Measurements from ENCODE around the gene ARID5B.

Gene ARID5B

GRCh38 chr10:61984803-61985418, 83.4 kb downstream of the ARID5B start:
- in situ Hi-C loops (cut with MboI; ENCODE audit: low sequenced_read_pairs) = no loop called here

DNA sequence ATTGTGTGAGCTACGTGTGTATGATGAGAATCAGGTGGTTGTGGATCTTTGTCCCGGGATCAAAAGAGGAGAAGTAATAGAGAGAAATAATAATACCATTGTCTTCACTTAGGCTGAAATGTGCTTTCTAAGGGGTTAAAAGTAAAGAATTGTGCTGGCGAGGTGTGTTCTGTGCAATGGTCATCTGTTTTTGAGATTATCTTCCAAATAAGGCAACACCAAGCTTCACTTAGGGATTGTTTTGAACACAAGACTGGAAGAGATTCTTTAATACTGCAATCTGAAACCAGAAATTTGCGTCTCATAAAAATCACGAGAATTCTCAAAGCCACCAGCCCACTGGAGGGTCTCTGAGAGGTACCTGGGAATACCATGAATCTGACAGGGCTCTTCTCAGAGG, 84.2 kb downstream of the ARID5B start:
- in situ Hi-C loops (cut with MboI; ENCODE audit: low sequenced_read_pairs) = no loop called here

DNA sequence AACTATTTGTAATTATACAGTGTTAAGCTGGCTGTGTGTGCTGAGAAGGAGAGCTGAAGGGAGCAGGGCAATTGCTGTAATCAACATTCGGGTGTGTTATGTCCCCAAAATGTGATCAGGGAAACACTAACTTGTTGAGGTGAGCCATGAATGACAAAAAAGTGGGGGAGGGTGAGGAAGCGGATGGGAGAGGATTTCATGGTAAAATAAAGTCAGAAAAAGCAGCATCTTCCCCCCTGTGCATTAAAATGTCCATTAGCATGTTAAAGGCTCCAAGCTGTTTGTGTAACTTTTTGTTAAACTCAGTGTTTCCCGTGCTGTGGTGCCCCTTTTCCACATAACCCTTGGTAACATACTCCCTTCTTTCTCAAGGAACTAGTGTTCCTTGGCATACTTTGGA, 84.9 kb downstream of the ARID5B start:
- in situ Hi-C loops (cut with MboI; ENCODE audit: low sequenced_read_pairs) = no loop called here

DNA sequence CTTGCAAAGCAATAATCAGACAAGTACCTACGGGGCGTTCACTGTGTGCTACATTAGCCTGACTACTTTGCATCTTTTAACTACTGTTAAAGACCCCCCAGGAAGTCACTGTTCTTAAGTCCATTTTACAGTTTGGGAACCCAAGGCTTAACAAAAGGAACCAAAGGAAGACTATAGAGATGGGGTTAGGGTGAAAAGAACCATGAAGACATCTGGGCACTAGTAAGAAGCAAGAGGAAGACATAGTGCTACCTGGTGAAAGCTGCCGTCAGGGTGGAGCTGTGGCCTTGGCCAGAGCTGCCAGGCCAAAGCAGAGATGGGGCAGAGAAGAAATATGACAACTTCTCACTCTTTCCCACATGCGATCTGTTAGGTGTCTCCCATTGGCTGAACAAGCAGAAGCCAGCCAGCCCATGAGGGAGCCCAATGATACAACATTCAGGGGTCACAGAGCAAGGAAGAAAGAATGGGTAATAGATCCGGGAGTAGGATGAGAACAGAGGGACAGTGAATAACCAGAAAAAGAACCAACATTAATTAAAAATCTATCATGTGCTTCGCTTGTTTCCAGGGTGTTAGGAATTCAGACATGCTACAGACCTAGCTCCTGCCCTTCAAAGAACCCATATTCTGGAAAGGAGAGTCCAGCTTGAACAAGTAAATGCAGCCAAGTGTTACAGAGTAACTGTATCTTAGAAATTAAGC, 85.4 kb downstream of the ARID5B start:
- in situ Hi-C loops (cut with MboI; ENCODE audit: low sequenced_read_pairs) = no loop called here

GRCh38 chr10:61987537-61987936, 86.0 kb downstream of the ARID5B start:
- in situ Hi-C loops (cut with MboI; ENCODE audit: low sequenced_read_pairs) = no loop called here

DNA sequence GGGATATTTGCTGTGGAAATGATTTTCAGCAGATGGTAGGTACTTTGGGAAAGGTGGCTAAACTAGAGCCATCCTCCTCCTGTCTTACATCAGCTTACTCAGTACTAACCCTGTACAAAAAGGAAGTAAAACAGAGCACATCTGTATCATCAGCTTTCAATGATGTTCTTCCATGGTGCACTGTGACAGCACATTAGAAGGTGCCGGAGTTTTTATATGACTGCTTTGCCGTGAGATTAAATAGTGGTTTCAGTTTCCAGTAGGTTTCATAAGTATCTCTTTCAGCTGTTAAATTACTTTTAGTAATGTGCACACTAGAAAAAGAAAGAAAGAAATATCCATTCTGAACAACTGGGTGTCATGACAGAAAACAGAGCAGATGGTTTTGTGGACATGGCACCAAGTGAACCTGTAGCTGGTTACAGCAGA, 86.5 kb downstream of the ARID5B start:
- in situ Hi-C loops (cut with MboI; ENCODE audit: low sequenced_read_pairs) = no loop called here

GRCh38 chr10:61989995-61990760, 88.7 kb downstream of the ARID5B start:
- in situ Hi-C loops (cut with MboI; ENCODE audit: low sequenced_read_pairs) = no loop called here

DNA sequence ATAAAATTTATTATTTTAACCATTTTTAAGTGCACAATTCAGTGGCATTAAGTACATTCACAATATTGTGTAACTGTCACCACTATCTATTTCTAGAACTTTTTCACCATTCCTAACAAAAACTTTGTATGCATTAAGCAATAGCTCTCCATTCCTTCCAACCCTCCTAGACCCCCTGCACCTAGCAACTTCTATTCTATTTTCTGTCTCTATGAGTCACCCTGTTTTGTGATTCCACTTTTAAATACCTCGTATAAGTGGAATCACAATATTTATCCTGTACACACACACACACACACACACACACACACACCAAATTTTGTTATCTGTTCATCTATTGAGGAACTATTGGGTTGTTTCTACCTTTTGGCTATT, 89.2 kb downstream of the ARID5B start:
- in situ Hi-C loops (cut with MboI; ENCODE audit: low sequenced_read_pairs) = no loop called here

DNA sequence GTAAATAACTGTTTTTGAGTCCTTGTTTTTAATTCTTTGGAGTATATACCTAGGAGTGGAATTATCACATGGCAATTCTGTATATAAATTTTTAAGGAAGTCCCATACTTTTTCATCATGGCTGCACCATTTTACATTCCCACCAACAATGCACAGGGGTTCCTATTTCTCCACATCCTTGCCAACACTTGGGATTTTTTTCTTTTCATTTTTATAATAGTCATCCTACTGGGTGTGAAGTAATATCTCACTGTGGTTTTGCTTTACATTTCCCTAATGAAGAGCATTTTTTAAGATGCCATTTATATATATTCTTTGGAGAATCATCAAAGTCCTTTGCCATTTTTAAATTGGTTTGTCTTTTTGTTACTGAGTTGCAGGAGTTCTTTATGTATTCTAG, 89.7 kb downstream of the ARID5B start:
- in situ Hi-C loops (cut with MboI; ENCODE audit: low sequenced_read_pairs) = no loop called here

DNA sequence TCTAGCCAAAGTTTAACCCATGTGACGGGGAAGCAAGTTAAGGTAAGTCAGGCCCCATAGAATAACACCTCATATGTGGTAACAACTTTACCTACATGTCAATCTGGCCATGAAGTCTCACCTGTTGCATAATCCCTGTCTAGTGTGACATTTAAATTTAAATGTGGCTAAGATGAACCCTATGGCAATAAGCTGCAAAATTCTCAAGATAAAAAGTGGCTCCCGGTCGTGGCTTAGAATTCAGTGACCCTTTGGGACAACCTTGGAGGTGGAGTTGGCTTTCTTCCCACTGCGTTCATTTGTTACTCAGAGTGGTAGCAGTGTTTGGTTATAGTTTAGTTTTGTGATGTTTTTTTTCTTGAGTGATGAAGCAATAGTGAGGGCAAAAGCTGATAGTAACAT, 90.6 kb downstream of the ARID5B start:
- in situ Hi-C loops (cut with MboI; ENCODE audit: low sequenced_read_pairs) = no loop called here

DNA sequence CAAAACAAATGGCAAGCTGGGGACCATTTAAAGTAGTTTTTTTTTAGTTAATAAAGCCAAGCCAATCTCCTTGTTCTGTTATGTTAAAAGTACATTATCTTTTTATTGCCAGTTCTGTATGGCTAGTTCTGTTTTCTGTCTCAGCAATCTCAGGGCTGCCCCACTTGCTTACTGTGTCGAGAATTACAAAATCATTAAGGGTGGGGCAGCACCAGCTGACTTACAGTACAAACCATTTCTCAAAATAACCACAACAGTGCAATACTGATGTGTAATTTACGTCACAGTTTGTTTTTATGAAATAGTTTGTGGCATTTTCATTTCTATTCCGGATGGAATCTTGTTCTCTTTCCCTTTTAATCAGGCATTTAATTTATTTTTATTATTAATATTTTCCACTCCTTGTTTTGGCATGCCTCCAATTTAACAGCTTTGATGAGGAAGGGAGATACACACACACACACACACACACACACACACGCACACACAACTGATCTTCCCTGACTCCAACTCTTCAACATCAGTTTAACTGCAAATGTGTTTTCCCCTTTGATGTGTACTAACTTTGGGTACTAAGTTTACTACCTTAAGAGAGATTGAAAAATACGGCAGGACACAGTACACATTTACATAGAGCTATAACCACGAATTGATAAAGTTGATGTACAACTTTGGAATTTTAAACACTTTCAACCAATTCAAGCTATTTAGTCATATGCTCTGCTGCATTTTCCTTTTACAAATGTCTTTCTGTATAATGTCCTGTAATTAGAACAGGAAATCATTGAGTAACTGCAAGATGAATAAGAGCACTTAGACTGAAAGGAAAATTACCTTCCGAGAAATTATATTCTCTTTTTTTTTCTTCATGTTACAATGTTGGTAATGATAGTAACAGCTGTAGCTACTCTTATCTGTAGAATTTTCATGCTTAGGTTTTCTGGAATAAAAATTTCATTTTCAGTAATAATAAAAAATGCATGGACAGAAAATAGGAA, 91.5 kb downstream of the ARID5B start:
- in situ Hi-C loops (cut with MboI; ENCODE audit: low sequenced_read_pairs) = no loop called here

GRCh38 chr10:61993711-61994401, 92.4 kb downstream of the ARID5B start:
- in situ Hi-C loops (cut with MboI; ENCODE audit: low sequenced_read_pairs) = no loop called here

DNA sequence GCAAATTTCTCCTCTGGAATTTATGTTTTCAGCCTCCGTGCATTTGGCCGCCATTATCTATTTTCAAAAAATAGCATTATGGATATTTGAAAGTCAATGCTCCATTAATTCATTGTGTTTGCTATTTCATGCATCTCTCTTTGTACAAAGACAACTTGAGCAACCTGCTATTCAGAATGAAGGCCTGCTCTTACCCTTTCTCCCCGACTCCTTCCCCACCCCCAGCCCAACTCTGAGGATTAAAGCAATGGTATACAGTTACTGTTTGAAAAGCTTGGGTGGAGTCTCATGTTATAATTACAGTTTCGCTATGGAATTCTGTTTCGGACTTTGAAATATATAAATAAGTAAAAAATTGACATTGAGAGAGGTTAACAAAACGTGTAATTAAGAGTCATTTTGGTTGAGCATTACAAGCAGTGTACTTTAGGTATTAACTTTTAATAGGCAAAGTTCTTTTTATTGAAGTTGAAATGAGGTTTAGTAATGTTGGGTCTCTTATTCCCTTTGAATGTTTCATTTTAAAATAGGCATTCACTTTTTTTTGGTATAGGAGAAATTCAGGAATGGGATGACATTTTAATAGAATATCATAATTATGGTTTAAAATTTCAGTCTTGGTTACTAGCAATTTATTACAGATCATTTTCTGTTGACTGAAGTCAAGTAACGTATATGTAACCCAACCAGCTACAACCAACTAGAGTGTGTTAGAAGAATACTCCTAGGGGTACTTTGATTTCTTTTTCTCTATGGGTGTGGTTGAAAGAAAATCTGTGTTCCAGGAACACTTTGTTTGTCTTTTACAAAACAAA, 93.1 kb downstream of the ARID5B start:
- in situ Hi-C loops (cut with MboI; ENCODE audit: low sequenced_read_pairs) = no loop called here

DNA sequence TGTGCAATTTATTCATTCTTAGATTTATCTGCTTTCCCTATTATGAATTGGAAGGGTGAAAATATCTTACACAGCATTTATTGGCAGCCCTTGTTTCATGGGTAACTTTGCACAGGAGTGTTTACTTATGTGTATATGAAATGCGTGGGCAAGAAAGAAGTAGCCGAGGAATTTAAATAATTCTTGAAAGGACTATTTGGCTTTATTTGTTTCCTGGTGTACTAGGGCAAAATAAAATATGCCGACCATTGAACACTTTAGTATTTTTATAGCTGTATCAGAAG, 93.7 kb downstream of the ARID5B start:
- in situ Hi-C loops (cut with MboI; ENCODE audit: low sequenced_read_pairs) = no loop called here

DNA sequence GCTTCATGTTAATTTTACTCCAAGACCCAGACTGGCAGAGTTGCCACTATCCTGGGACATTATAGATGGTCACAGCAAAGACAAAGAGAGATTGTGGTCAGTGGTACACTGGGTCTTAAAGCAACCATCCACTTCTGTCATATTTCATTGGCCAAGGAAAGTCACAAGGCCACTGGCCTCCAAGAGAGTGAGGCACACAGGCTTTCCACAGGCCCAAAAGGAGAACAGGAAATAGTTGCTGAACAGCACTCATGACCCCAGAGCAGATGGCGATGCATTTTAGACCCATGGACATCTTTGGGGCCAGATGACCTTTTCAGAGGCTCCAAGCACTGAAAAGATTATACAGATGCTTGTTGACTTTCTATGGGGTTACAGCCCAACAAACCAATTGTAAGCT, 97.4 kb downstream of the ARID5B start:
- in situ Hi-C loops (cut with MboI; ENCODE audit: low sequenced_read_pairs) = no loop called here

GRCh38 chr10:62000037-62000603, 98.6 kb downstream of the ARID5B start:
- in situ Hi-C loops (cut with MboI; ENCODE audit: low sequenced_read_pairs) = no loop called here

GRCh38 chr10:62000726-62001125, 99.2 kb downstream of the ARID5B start:
- in situ Hi-C loops (cut with MboI; ENCODE audit: low sequenced_read_pairs) = no loop called here

- in situ Hi-C loops (cut with MboI; ENCODE audit: low sequenced_read_pairs) = no loop called here
These were observed 100.4 kb downstream of the ARID5B start for GRCh38 chr10:62001898-62002297.

DNA sequence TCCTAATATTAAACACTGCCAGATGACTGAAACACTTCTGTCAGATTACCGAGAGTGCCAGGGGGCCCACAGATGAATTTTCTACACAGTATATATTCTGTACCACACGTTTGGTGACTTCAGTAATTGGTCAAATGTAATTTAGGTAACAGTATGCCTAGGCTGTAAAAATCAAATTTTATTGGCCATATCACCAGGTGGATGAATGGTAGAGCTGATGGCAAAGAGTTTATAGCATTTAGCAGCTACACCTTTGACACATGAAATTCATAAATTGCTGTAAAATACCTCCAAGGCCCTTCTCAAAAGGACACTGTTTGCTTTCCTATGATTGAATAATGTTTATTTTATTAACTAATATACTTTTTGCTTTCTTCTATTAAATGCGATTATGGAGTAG, 101.3 kb downstream of the ARID5B start:
- in situ Hi-C loops (cut with MboI; ENCODE audit: low sequenced_read_pairs) = no loop called here
